ENCODE results near the gene PLLP. TPM values are rescaled to one million over a fixed set of nuclear protein-coding genes. Genes with fewer than 3 reads are reported as not detected.

The PLLP gene
- total RNA-seq, 1 experiment from 2014 or later = 3.1 TPM

DNA sequence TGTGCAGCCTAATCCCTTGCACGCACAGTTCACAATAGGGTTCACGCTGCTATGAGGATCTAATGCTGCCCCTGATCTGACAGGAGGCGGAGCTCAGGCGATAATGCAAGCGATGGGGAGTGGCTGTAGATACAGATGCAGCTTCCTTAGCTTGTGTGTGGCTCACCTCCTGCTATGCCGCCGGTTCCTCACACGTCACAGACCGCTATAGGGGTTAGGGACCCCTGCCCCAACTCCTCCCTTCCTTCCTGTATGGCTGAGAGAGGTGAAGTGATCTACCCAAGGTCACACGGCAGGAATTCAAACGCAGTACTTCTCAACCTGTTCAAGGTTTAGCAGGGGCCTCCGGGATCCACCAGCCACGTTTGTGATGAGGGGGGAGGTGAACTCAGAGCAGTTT lies 13.4 kb upstream of the PLLP start:
- Histone ChIP-seq H3K36me3 (ENCODE audit: control insufficient read depth in 1 of 2, insufficient read depth in 2 of 2, low read length in 2 of 2) (no peaks in the 10 kb centered on the region), H3K27ac (ENCODE audit: low read depth, low read length) (no peak overlapping the region), H3K79me2 (ENCODE audit: insufficient read depth, low read length) (no peaks in the 10 kb centered on the region), H2AFZ (ENCODE audit: low read depth, low read length, poor library complexity, severe bottlenecking) (peak overlapping the region; percentile 92), H4K20me1 (ENCODE audit: insufficient read depth) (no peaks in the 10 kb centered on the region), H3K9me3 (ENCODE audit: control insufficient read depth in 1 of 2, insufficient read depth in 1 of 2, low read depth in 1 of 2, low read length in 2 of 2) (no peaks in the 10 kb centered on the region), H3K9ac (ENCODE audit: low read length) (no peak overlapping the region), H3K4me1 (ENCODE audit: control insufficient read depth in 1 of 2, insufficient read depth in 2 of 2, low read length in 2 of 2) (peaks cover 9 to 32% of the 10 kb centered on the region in 2 experiments), H3K27me3 (ENCODE audit: insufficient read depth, low read length) (no peaks in the 10 kb centered on the region), H3K4me2 (ENCODE audit: low read length) (peak overlapping the region; percentile 72), H3K4me3 (replicated peaks in 1 of 2; ENCODE audit: low read depth in 1 of 2, low read length in 2 of 2) (peak overlapping the region in 1 of 2 experiments; percentile 42; a peak in 2 of 4 replicates), H3K9me2 (ENCODE audit: insufficient read depth) (no peaks in the 10 kb centered on the region)
- ChIA-PET RAD21 (ENCODE audit: low non-redundant PET in 1 of 2, low total read pairs in 2 of 2, uncharacterized antibody in 2 of 2, unreplicated experiment in 2 of 2) (no interaction called here), POLR2A (no interaction called here), CTCF (no interaction called here)
- DNase-seq (ENCODE audit: low read depth, low spot score) (no peak), ATAC-seq (no peak)
- TF ChIP-seq SIN3A (IDR thresholded peaks at IDR 0.05; ENCODE audit: low read depth) (no peak), YY1 (IDR thresholded peaks at IDR 0.05; ENCODE audit: extremely low read depth, insufficient replicate concordance, low read depth, low read length) (no peak), SP1 (IDR thresholded peaks at IDR 0.05; ENCODE audit: low read depth) (no peak), FOSL1 (IDR thresholded peaks at IDR 0.05; ENCODE audit: low read depth) (no peak), EZH2 (IDR thresholded peaks at IDR 0.05) (no peak), TCF7L2 (IDR thresholded peaks at IDR 0.05; ENCODE audit: borderline replicate concordance, extremely low read depth, insufficient read depth, insufficient read length) (no peak), ELF1 (IDR thresholded peaks at IDR 0.05; ENCODE audit: borderline replicate concordance, low read depth) (no peak), ZFX (IDR thresholded peaks at IDR 0.05) (no peak), POLR2A (IDR thresholded peaks at IDR 0.05; ENCODE audit: borderline replicate concordance, extremely low read depth, insufficient read depth, insufficient read length) (no peak), EGR1 (IDR thresholded peaks at IDR 0.05; ENCODE audit: low read depth) (no peak), CEBPB (IDR thresholded peaks at IDR 0.05; ENCODE audit: low read depth) (no peak), RAD21 (IDR thresholded peaks at IDR 0.05; ENCODE audit: low read depth) (no peak)
- TF ChIP-seq, protein P1, sequence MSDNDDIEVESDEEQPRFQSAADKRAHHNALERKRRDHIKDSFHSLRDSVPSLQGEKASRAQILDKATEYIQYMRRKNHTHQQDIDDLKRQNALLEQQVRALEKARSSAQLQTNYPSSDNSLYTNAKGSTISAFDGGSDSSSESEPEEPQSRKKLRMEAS (IDR thresholded peaks at IDR 0.05) = no peak
- TF ChIP-seq, protein P2, sequence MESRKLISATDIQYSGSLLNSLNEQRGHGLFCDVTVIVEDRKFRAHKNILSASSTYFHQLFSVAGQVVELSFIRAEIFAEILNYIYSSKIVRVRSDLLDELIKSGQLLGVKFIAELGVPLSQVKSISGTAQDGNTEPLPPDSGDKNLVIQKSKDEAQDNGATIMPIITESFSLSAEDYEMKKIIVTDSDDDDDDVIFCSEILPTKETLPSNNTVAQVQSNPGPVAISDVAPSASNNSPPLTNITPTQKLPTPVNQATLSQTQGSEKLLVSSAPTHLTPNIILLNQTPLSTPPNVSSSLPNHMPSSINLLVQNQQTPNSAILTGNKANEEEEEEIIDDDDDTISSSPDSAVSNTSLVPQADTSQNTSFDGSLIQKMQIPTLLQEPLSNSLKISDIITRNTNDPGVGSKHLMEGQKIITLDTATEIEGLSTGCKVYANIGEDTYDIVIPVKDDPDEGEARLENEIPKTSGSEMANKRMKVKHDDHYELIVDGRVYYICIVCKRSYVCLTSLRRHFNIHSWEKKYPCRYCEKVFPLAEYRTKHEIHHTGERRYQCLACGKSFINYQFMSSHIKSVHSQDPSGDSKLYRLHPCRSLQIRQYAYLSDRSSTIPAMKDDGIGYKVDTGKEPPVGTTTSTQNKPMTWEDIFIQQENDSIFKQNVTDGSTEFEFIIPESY (IDR thresholded peaks at IDR 0.05; ENCODE audit: extremely low read depth, insufficient replicate concordance, low read length) = no peak
- TF ChIP-seq, protein P3, sequence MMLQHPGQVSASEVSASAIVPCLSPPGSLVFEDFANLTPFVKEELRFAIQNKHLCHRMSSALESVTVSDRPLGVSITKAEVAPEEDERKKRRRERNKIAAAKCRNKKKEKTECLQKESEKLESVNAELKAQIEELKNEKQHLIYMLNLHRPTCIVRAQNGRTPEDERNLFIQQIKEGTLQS (IDR thresholded peaks at IDR 0.05) = no peak
- TF ChIP-seq, protein P4, sequence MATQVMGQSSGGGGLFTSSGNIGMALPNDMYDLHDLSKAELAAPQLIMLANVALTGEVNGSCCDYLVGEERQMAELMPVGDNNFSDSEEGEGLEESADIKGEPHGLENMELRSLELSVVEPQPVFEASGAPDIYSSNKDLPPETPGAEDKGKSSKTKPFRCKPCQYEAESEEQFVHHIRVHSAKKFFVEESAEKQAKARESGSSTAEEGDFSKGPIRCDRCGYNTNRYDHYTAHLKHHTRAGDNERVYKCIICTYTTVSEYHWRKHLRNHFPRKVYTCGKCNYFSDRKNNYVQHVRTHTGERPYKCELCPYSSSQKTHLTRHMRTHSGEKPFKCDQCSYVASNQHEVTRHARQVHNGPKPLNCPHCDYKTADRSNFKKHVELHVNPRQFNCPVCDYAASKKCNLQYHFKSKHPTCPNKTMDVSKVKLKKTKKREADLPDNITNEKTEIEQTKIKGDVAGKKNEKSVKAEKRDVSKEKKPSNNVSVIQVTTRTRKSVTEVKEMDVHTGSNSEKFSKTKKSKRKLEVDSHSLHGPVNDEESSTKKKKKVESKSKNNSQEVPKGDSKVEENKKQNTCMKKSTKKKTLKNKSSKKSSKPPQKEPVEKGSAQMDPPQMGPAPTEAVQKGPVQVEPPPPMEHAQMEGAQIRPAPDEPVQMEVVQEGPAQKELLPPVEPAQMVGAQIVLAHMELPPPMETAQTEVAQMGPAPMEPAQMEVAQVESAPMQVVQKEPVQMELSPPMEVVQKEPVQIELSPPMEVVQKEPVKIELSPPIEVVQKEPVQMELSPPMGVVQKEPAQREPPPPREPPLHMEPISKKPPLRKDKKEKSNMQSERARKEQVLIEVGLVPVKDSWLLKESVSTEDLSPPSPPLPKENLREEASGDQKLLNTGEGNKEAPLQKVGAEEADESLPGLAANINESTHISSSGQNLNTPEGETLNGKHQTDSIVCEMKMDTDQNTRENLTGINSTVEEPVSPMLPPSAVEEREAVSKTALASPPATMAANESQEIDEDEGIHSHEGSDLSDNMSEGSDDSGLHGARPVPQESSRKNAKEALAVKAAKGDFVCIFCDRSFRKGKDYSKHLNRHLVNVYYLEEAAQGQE (IDR thresholded peaks at IDR 0.05; ENCODE audit: low read depth) = no peak
- intact Hi-C loops (cut with micrococcal nuclease) = loop anchor here (10.0 kb wide), 1 partner anchor 113 kb away; the partner anchor contains the start of genes PSME3IP1 and RSPRY1
- no TSS peak for BruUV-seq (replicated peaks)
